NCI-H1436 (cell line): ENCODE data around the gene ARHGEF28.

Experiments used
- DNase-seq: peaks from one replicate; lab custom pipeline; 2025; lab: John Stamatoyannopoulos, UW

Gene ARHGEF28

DNA sequence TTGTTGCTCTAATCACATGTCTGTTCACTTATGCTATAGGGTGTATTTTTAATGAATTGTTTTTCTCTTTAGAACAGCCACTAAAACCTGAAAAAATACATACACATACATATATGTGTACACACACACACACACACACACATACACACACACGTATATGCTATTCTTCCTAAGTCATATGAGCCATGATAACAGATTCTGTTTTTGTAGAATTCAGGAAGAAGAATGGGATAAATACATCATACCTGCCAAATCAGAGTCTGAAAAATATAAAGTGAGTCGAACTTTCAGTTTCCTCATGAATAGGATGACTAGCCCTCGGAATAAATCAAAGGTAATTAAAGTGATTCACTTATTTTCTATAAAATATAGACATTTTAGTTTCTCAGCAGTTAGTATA, 231.4 kb downstream of the ARHGEF28 start:
- DNase-seq, result no peak

- DNase-seq, result no peak
These were observed 232.1 kb downstream of the ARHGEF28 start for GRCh38 chr5:73858054-73858453.

DNA sequence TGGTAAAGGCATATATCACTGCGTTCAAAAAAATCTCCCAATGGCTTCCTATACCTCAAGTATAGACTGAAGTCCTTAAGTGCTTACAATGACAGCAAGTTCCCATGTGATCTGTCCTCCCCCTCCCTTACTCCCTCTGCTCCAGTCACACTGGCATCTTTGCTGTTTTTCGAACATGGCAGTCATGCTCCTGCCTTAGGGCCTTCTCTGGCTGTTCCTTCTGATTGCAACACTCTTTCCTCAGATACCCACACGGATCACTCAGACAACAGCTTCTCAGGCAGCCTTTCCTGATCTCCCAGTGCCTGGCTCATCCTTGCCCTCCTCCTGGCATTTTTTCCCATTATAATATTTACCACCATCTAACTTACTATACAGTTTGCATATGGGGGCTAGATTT, 232.8 kb downstream of the ARHGEF28 start:
- DNase-seq, result no peak

GRCh38 chr5:73859696-73860095, 233.7 kb downstream of the ARHGEF28 start:
- DNase-seq, result no peak

GRCh38 chr5:73861313-73861988, 235.5 kb downstream of the ARHGEF28 start:
- DNase-seq, result no peak

DNA sequence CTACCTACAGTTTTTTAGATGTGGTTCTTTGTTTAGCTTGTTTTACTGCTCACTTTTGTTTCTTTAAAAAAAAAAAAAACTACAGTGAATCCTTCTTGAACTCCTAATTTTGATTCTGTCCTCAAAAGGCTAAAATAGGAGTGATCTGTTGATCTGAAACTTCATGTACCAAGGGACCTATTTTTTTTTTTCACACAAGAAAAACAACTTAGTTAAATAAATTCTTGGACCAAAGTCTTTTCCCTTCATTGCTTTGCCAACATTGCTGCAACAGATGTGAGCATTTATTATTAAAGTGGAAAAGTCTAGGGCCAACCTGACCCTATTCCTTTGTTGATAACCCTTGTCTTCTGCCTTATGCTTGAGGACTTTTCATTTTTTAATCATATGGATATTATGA, 236.8 kb downstream of the ARHGEF28 start:
- DNase-seq, result no peak

GRCh38 chr5:73863876-73864275, 237.9 kb downstream of the ARHGEF28 start:
- DNase-seq, result no peak

DNA sequence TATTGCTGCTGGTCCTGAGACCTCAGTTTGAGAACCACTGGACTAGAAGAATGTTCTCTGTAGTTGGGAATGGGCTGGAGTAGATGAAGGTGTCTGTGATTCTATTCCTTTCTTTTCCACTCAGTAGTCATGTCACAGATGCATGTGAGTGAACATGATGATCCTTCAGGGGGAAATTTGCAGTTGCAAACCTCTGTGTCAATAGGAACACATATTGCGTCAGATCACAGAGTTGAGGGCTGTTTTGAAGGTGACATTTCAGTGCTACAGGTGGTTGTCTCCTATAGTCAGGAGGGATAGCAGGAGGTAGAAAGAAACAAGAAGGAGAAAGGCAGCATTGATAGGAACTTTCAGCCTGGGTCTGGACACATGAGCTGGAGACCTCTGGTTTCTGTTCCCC, 239.3 kb downstream of the ARHGEF28 start:
- no peak for DNase-seq

DNA sequence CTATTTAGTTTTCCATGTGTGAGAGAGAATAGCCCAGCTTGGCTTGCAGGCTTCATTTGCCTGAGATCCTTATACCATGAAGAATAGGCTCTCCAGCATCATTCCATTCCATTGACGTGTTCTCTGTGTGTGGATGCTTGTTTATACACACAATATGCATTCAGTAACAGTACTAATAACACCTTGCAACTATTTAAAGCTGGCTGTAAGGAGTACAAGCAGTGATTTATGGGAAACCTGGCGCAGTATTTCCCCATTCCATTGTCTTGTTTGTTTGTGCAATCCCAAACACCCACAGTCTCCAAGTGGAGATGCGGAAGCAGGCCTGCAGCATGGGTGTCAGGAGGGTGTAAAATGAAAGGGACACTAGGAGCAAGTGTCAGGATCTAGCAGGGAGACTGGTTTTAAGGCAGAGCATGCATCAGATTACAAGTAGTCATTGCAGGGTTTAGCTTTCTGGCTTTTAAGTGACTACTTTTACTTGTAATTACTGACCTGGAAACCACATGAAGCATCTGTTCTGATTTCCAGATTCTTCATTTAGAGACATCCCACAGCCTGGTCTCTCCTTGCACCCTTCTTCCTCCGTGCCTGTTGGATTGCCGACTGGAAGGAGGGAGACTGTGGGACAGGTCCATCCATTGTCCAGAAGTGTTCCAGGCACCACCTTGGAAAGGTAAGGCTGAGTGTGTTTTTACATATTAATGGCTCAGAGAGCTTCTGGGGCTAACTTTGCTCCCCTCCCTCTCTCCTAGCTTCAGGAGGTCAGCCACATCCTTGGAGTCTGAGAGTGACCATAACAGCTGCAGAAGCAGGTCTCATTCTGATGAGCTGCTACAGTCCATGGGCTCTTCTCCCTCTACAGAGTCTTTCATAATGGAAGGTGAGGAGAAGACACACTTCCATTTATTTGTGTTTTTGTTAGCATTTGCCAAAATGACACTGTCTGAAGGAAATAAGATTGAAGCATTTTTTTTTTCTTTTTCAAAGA, 241.6 kb downstream of the ARHGEF28 start:
- DNase-seq, result no peak

DNA sequence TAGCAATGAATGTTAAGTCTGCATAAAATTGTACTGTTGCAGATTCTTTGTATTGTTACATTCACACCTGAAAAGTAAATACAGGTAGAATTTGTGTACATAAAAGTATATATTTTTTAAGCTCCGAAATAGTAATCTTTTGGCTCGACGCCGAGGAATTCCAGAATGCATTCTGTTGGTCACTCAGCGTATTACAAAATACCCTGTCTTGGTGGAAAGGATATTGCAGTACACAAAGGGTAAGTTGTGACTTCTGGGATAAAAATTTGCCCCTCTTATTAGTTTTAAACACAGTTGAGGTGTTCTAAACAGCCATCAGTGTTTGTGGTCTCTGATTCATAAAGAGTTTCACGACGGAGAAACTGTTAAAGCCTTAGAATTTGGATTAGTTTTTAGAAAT, 257.6 kb downstream of the ARHGEF28 start:
- no peak for DNase-seq

DNA sequence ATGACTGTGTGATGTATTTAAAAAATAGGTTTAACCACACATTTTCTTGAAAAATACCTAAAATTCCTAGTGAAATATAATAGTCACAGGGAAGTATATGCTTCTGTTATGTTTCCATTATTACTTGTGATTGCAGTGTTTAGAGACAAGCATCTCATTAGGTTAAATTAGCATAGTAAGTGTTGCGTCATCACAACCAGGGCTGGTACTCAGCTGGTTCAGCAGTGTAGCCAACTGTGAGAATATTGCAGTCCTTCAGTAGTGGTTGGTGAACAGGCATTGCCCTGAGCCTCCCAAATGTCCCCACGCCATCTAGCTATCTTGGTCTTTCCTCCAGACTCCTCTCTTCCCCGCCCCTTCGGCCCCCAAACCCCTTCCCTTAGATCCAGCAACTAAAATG, 261.7 kb downstream of the ARHGEF28 start:
- no peak for DNase-seq

- no peak for DNase-seq
These were observed 264.6 kb downstream of the ARHGEF28 start for GRCh38 chr5:73890569-73890968.

DNA sequence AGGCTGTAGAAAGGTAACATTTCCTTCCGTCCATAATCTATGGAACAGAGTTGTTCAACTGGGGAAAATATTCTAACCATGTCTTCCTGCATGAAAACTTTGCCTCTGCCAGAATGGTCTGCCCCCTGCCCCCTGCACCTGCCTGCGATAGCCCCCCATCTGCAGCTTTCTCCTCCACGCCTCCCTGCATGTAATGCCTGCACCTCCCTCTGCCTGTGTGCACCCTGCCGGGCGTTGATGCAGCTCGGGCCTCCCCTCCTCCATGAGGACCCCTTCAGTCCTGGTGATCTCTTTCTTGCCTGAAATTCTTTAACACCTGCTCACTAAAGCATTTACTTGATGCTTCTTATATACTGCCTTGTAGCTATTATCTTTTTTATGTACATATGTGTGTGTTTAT, 266.2 kb downstream of the ARHGEF28 start:
- DNase-seq, result no peak

GRCh38 chr5:73892806-73893205, 266.8 kb downstream of the ARHGEF28 start:
- DNase-seq, result no peak

GRCh38 chr5:73893813-73894212, 267.8 kb downstream of the ARHGEF28 start:
- DNase-seq, result no peak

DNA sequence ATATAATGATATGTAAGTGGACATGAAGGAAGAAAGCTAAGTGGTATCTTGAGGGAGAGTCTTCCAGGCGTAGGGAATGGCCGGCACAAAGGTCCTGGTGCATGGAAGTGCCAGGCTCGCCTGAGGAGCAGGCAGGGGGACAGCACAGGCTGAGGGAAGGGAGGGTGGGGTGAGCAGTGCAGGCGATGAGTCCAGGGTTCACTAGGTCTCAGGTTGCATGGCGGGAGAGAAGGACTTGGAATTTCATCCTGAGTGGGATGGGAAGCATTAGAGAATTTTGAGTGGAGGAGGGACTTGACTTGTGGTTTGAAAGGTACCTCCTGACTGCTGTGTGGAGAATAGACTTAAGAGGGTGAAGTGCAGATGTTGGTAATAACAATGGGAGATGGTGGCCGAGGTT, 268.9 kb downstream of the ARHGEF28 start:
- DNase-seq, result no peak

GRCh38 chr5:73895471-73895870, 269.5 kb downstream of the ARHGEF28 start:
- DNase-seq, result no peak

- DNase-seq, result no peak
These were observed 270.1 kb downstream of the ARHGEF28 start for GRCh38 chr5:73896097-73896496.

DNA sequence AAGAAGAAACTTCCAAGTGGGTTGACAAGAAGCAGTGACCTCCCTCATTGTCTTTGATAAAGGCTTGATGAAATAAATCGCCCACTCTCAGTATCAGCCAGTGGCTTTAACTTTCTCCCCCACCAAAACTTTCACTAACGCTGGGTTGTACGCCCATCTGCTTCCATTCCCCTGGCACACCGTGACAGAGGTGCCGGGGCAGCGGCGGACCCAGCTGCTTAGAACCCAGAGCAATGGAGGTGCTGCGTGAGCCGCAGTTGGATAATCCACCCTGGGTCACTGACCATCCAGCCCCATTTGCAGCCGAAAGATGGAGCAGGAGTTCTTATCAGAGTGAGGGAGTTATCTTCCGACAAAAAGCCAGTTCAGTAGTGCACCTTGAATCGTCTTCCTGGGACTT, 270.7 kb downstream of the ARHGEF28 start:
- DNase-seq, result no peak

GRCh38 chr5:73897893-73898292, 271.9 kb downstream of the ARHGEF28 start:
- DNase-seq, result no peak

DNA sequence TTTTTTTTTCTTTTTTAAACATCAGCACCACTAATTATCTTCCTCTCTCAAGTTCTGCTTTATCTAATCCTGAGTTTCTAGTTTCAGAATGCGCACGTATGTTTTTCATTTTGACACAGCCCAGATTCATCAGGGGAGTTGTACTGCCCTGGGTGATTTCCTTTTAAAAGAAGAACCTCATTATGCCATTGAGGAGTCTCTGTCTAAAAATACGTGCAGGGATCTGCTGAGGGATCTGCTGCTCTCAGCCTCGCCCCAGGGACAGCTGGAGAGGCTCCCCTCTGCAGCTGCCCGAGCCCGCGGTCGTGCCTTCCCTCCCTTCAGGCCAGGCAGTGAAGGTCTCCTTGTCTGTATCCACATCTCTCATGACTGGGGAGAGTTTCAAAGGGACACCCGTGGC, 273.1 kb downstream of the ARHGEF28 start:
- DNase-seq, result no peak

DNA sequence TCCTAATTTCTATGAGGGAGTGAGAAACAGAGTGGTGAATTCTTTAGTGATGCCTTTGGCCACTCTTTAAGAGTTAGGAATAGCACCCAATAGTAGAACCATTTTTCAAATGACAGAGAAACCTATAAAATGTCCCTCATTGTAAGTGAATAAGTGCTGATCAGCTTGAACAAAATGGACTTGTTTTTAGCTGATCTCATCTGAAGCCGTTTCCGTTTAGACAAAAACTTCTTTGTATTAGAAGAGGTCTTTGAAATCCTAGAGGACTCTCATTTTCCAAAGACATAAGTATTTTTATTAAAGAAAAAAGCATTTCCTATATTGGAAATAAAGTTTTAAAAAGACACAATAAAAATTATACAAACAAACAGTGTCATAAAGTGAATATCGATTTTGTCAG, 273.9 kb downstream of the ARHGEF28 start:
- no peak for DNase-seq

DNA sequence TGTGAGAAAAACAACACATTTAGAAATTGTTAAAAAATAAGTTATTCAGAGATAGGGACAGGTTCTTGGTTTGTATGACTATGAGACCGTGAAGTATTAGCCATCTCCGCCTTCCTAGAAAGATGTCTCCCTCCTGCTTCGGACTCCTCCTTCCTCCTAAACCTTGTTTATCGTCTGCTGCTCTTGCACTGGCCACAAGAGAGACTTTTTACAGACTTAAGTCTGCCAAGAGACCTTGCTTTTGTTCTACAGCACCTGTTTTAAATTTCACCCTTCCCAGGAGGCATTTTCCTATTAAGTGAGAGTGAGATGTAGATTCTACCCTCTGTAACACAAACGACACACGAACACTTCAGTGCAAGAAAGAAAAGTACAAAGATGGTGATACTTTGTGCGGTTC, 274.6 kb downstream of the ARHGEF28 start:
- no peak for DNase-seq
